GM10847 (cell line): ENCODE results near the gene OPRD1.

Experiments
- POLR2A ChIP-seq: IDR thresholded peaks from 2 replicates; pipeline ENCODE4 v1.6.1; 2011; ENCODE audit not compliant: insufficient read length; ENCODE audit errors: extremely low read depth

Gene OPRD1

GRCh38 chr1:28792644-28793121 is 19.3 kb upstream of the OPRD1 start:
- no peak for TF ChIP-seq POLR2A

- no peak for TF ChIP-seq POLR2A
These were observed 15.4 kb upstream of the OPRD1 start for GRCh38 chr1:28796352-28797211.

DNA sequence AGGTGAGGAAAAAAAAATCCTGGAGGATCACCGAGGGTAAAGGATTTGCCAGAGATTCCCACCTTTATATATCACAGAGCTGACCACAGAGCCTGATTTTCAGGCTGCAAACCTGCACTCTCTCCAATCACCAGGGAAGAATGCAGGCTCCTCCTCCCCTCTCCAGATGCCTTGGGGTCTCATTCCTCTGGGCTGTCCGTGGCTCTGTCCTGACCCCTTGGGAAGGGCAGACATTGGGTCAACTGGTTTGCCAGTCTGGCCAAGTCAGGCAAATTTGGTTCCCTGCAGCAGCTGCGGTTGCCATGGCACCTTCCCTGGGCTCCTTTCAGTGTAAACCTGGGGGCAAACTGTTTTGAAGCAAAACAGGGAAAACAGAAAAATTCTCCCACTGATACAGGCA is 11.6 kb upstream of the OPRD1 start:
- TF ChIP-seq POLR2A: no peak

GRCh38 chr1:28801461-28801860 is 10.5 kb upstream of the OPRD1 start:
- no peak for TF ChIP-seq POLR2A

GRCh38 chr1:28803051-28803450 is 8.9 kb upstream of the OPRD1 start:
- no peak for TF ChIP-seq POLR2A

DNA sequence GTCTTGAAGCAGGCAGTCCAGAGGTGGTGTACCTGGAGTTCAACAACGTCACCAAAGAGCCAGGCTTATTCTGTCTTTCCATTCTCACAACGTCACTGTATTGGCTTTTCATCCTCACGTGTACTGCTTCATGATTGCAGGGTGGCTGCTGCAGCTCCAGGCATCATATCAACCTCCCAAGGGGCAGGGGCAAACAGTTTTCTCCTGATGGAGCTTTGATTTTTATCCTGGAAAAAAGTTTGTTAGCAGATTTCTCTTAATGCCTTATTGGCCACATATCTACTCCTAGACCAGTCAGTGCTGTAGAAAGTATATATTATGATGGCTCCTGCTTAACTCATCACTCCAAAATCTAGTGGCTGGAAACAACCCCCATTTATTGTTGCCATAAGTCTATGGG is 8.3 kb upstream of the OPRD1 start:
- TF ChIP-seq POLR2A: no peak

- TF ChIP-seq POLR2A: no peak
These were observed 7.9 kb upstream of the OPRD1 start for GRCh38 chr1:28804071-28804470.

DNA sequence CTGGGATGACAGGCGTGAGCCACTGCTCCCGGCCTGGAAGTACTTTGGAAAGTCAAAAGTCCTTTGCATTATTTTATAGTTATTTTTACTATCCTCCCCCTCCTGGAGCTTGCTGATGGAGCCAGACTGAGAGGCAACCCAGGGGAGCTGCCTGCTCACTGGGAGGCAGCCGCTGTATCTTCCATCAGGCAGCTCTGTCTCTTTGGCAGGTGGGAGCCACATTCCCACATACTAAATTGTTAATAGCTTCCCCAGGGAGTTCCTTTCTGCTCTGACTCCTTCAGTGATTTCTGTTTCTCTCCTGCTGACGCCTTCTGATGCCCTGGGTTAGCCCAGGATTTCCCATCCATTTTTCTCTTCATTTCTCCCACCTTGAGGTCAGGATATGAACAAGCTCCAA is 4.9 kb upstream of the OPRD1 start:
- TF ChIP-seq POLR2A: no peak

DNA sequence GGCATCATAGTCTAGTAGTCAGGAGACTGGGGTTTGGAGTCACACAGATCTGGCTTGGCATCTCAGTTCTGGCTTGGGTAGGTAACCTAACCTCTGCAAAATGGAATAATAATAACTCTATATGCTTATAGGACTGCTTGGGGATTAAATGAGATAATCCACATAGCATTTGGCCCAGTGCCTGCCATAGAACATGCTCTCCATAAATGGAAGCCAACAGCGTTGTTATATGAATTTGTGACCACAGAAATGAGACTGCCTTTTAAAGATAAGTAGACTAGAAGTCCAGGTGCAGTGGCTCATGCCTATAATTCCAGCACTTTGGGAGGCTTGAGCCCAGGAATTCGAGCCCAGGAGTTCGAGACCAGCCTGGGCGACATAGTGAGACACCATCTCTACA is 4.0 kb upstream of the OPRD1 start:
- TF ChIP-seq POLR2A: no peak

- no peak for TF ChIP-seq POLR2A
These were observed 603 bp upstream of the OPRD1 start for GRCh38 chr1:28811369-28811765.

GRCh38 chr1:28812669-28813468 is 899 bp downstream of the OPRD1 start:
- no peak for TF ChIP-seq POLR2A

GRCh38 chr1:28813931-28814465 is 2.0 kb downstream of the OPRD1 start:
- no peak for TF ChIP-seq POLR2A

DNA sequence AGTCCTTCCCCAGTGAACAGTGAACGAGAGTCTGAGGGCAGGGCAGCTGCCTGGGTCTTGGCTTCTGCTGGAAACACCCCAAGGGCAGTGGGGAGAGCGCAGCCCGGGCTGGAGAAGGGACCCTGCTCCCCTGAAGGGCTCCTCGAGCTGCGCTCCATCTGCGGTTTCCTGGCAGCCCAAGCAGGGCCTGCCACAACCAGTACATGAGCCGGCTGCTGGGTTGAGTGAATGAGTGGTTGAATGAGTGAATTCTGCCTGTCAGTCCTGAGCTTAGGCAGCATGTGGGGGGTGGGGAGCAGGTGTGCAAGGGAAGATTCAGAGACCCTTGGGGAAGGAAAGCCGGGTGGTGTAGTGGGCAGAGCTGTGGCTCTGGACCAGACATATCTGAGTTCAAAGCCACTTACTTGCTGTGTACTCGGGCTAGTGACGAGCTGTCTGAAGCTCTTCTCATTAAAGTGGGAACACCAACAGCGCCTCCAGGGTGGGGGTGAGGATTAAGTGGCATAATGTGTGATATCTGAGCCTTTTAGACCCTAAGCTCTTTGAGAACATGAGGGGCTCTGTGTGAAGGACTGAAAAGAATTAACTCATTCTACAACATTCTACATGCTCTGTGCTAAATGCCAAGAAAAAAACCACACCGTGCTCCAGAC is 3.7 kb downstream of the OPRD1 start:
- TF ChIP-seq POLR2A: no peak

DNA sequence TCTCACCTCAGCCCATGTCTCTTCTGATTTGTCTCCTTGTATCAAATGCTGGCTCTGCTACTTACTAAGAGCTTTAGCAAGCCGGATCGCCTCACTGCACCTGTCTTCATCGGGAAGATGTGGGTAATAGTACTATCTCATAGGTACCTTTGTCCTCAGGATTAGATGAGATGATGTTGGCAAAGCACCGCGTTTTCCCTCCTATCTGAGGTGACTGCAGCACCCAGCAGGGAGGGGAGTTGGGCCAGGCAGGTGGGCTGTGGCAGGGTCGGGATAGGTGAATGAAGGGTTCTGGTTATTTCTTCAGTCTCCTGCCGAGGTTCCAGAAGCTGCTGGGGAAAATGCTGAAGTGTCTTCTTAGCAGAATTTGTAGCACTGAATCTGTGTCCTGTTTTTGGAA is 5.2 kb downstream of the OPRD1 start:
- TF ChIP-seq POLR2A: no peak

DNA sequence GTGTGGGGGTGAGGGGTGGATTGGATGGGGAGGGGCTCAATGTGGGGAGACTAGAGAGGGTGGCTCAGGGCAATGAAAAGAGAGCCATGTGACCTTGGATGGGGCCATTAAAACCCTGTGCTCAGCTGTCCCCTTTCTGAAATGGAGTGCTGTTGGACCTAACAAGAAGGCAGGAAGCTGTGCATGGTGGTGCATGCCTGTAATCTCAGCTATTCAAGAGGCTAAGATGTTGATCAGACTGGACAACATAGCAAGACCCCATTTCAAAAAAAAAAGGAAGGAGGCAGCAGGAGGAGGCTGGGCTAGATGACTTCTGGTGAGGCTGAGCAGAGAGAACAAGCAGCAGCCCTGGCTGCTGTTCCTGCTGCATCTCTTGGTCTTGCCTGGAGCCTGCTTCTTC is 7.0 kb downstream of the OPRD1 start:
- TF ChIP-seq POLR2A: no peak
